Stomach (tissue), 4 donors: ENCODE results near the gene DEDD.

ENCODE experiments used
- EP300 ChIP-seq: sonication (generic); formaldehyde crosslinking; IDR thresholded peaks from one replicate; pipeline ENCODE4 v1.6.1; 2017; ENCODE audit warnings: antibody characterized with exemption
- POLR2A ChIP-seq, 4 donors: fragments of 450-650 bp; IDR thresholded peaks; one replicate each; pipeline ENCODE4 v1.6.1; 2016; ENCODE audit warnings: antibody characterized with exemption in 4 of 4, control low read depth in 2 of 4, mild to moderate bottlenecking in 1 of 4, moderate library complexity in 1 of 4
- POLR2AphosphoS5 ChIP-seq, 3 donors: sonication (generic); formaldehyde crosslinking; IDR thresholded peaks; one replicate each; pipeline ENCODE4 v1.6.1; 2016; ENCODE audit warnings: antibody characterized with exemption in 3 of 3
- TF ChIP-seq, protein P1 (sequence below), 7 experiments: fragments of 450-650 bp in 4 of 7; fragments of 200-600 bp in 3 of 7; sonication (generic) in 3 of 7; IDR thresholded peaks; one replicate each; pipeline ENCODE4 v1.5.1; 2016 to 2019; ENCODE audit warnings: antibody characterized with exemption in 7 of 7, control low read depth in 2 of 7, mild to moderate bottlenecking in 1 of 7

DNA sequence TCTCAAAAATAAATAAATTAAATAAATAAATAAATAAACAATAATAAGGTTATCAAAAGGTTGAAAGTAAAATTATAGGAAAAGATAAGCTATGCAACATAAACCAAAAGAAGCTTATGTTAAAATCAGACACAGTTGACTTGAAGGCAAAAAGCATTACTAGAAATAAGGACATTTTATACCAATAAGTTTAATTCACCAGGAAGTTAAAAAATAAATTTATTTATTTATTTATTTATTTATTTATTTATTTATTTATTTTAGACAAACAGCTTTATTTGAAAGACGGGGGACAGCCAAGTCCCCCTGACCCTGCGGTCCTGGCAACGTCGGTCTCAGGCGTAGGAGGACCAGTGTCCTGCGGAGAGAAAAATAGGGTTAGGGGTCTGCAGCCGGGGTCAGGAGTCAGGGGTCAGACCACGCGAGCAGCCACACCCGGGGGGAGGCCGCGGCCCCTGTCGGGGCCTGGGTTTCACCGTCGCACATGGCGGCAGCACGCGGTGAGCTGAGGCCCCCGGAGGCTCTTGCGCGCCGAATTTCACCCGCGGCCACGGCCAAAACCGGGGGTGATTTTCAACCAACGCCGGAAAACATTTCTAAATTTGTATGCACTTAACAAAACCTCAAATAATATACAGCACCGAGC is 8.4 kb upstream of the DEDD start:
- TF ChIP-seq, protein P1, sequence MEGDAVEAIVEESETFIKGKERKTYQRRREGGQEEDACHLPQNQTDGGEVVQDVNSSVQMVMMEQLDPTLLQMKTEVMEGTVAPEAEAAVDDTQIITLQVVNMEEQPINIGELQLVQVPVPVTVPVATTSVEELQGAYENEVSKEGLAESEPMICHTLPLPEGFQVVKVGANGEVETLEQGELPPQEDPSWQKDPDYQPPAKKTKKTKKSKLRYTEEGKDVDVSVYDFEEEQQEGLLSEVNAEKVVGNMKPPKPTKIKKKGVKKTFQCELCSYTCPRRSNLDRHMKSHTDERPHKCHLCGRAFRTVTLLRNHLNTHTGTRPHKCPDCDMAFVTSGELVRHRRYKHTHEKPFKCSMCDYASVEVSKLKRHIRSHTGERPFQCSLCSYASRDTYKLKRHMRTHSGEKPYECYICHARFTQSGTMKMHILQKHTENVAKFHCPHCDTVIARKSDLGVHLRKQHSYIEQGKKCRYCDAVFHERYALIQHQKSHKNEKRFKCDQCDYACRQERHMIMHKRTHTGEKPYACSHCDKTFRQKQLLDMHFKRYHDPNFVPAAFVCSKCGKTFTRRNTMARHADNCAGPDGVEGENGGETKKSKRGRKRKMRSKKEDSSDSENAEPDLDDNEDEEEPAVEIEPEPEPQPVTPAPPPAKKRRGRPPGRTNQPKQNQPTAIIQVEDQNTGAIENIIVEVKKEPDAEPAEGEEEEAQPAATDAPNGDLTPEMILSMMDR (IDR thresholded peaks at IDR 0.05) = no peak
- no peak for TF ChIP-seq POLR2AphosphoS5 (IDR thresholded peaks at IDR 0.05)
- TF ChIP-seq POLR2A (IDR thresholded peaks at IDR 0.05) = no peak
- TF ChIP-seq EP300 = no peak
